Ishikawa (cell line): ENCODE results near the gene TENM3.

Experiments
- CEBPB ChIP-seq: IDR thresholded peaks from 2 replicates; pipeline ENCODE4 v1.6.1; 2012
- EGR1 ChIP-seq: IDR thresholded peaks from 2 replicates; pipeline ENCODE4 v1.6.1; 2012
- MAX ChIP-seq: IDR thresholded peaks from 2 replicates; pipeline ENCODE4 v1.6.1; 2012
- TF ChIP-seq, protein P1 (sequence below): IDR thresholded peaks from 2 replicates; pipeline ENCODE4 v1.6.1; 2012; ENCODE audit warnings: low read depth, mild to moderate bottlenecking

GRCh38 chr4:182384631-182385091 lies 141.5 kb downstream of the TENM3 start:
- no peak for TF ChIP-seq EGR1
- TF ChIP-seq CEBPB = no peak
- TF ChIP-seq, protein P1, sequence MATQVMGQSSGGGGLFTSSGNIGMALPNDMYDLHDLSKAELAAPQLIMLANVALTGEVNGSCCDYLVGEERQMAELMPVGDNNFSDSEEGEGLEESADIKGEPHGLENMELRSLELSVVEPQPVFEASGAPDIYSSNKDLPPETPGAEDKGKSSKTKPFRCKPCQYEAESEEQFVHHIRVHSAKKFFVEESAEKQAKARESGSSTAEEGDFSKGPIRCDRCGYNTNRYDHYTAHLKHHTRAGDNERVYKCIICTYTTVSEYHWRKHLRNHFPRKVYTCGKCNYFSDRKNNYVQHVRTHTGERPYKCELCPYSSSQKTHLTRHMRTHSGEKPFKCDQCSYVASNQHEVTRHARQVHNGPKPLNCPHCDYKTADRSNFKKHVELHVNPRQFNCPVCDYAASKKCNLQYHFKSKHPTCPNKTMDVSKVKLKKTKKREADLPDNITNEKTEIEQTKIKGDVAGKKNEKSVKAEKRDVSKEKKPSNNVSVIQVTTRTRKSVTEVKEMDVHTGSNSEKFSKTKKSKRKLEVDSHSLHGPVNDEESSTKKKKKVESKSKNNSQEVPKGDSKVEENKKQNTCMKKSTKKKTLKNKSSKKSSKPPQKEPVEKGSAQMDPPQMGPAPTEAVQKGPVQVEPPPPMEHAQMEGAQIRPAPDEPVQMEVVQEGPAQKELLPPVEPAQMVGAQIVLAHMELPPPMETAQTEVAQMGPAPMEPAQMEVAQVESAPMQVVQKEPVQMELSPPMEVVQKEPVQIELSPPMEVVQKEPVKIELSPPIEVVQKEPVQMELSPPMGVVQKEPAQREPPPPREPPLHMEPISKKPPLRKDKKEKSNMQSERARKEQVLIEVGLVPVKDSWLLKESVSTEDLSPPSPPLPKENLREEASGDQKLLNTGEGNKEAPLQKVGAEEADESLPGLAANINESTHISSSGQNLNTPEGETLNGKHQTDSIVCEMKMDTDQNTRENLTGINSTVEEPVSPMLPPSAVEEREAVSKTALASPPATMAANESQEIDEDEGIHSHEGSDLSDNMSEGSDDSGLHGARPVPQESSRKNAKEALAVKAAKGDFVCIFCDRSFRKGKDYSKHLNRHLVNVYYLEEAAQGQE = no peak
- TF ChIP-seq MAX = no peak
